Fibroblast of upper back skin (primary cell): ENCODE data around the gene PPP4R1.
A peak's percentile ranks its signal among the peaks of the same experiment; 100 is the strongest.

Experiments used
- DNase-seq: peaks from one replicate; pipeline ENCODE4 v3.0.0-alpha.2; 2013

Gene PPP4R1

GRCh38 chr18:9581667-9582066 is 32.7 kb downstream of the PPP4R1 start:
- DNase-seq: no peak

GRCh38 chr18:9578306-9578705 is 36.1 kb downstream of the PPP4R1 start:
- peak; percentile 4 for DNase-seq

GRCh38 chr18:9577361-9577760 is 37.0 kb downstream of the PPP4R1 start:
- no peak for DNase-seq

GRCh38 chr18:9575558-9575957 is 38.8 kb downstream of the PPP4R1 start:
- DNase-seq: peak; percentile 93

GRCh38 chr18:9574473-9575115 is 39.8 kb downstream of the PPP4R1 start:
- DNase-seq: no peak

- DNase-seq: no peak
Observed at GRCh38 chr18:9571546-9571945, 42.8 kb downstream of the PPP4R1 start.

- no peak for DNase-seq
Observed at GRCh38 chr18:9570255-9570654, 44.1 kb downstream of the PPP4R1 start.

GRCh38 chr18:9569178-9569577 is 45.2 kb downstream of the PPP4R1 start:
- DNase-seq: no peak

GRCh38 chr18:9568186-9568585 is 46.2 kb downstream of the PPP4R1 start:
- no peak for DNase-seq

- DNase-seq: no peak
Observed at GRCh38 chr18:9565407-9565806, 49.0 kb downstream of the PPP4R1 start.

- no peak for DNase-seq
Observed at GRCh38 chr18:9563331-9563730, 51.0 kb downstream of the PPP4R1 start.

- DNase-seq: no peak
Observed at GRCh38 chr18:9562584-9562983, 51.8 kb downstream of the PPP4R1 start.

- DNase-seq: no peak
Observed at GRCh38 chr18:9561759-9562158, 52.6 kb downstream of the PPP4R1 start.

- no peak for DNase-seq
Observed at GRCh38 chr18:9559253-9559652, 55.1 kb downstream of the PPP4R1 start.

GRCh38 chr18:9558387-9559064 is 55.8 kb downstream of the PPP4R1 start:
- no peak for DNase-seq

- DNase-seq: peak; percentile 16
Observed at GRCh38 chr18:9557250-9557943, 57.0 kb downstream of the PPP4R1 start.

- no peak for DNase-seq
Observed at GRCh38 chr18:9552616-9553015, 61.7 kb downstream of the PPP4R1 start.

GRCh38 chr18:9552191-9552590 is 62.2 kb downstream of the PPP4R1 start:
- DNase-seq: peak; percentile 27

GRCh38 chr18:9550429-9550828 is 63.9 kb downstream of the PPP4R1 start:
- no peak for DNase-seq

GRCh38 chr18:9549405-9549804 is 65.0 kb downstream of the PPP4R1 start:
- no peak for DNase-seq

- no peak for DNase-seq
Observed at GRCh38 chr18:9547782-9548181, 66.6 kb downstream of the PPP4R1 start.

GRCh38 chr18:9546468-9546867 is 67.9 kb downstream of the PPP4R1 start:
- no peak for DNase-seq

- DNase-seq: no peak
Observed at GRCh38 chr18:9545029-9545428, 69.3 kb downstream of the PPP4R1 start.

GRCh38 chr18:9542924-9543323 is 71.4 kb downstream of the PPP4R1 start:
- no peak for DNase-seq
